IMR-90 (cell line): ENCODE measurements around the gene TMEM231. TPM values are rescaled to one million over a fixed set of nuclear protein-coding genes. Genes with fewer than 3 reads are reported as not detected.

Experiments
- ATAC-seq: fragments of 200-7000 bp; cut with Tn5 transposase; 2 replicates; pipeline ENCODE4 v1.9.1; 2020; ENCODE audit warnings: low read depth, mild to moderate bottlenecking, moderate library complexity
- BruUV-seq: library from RNA; stranded (reverse); fragments of 400-500 nt; replicated peaks from 2 replicates; lab custom pipeline; 2021; lab: Mats Ljungman, UMichigan
- CTCF ChIA-PET: fragments of 300-600 bp; formaldehyde crosslinking; extraction: SDS; loops from one replicate; lab custom pipeline; 2021; ENCODE audit warnings: antibody characterized with exemption; lab: Yijun Ruan, JAX
- POLR2A ChIA-PET: fragments of 300-600 bp; sonication (Branson Sonifier 250); formaldehyde crosslinking; loops from one replicate; lab custom pipeline; 2022; ENCODE audit warnings: antibody characterized with exemption; ENCODE audit not compliant: unreplicated experiment; lab: Charles Lee
- DNase-seq: peaks from one replicate; pipeline ENCODE4 v3.0.0; 2013
- H2AFZ ChIP-seq: replicated peaks from 2 replicates; pipeline ENCODE3; 2013; ENCODE audit warnings: low read length, mild to moderate bottlenecking; ENCODE audit not compliant: poor library complexity
- H2AK5ac ChIP-seq: 2 replicates; pipeline ENCODE4 v1.6.1; 2013; ENCODE audit warnings: low read depth, low read length, inconsistent platforms
- H2AK9ac ChIP-seq: replicated peaks from 2 replicates; pipeline ENCODE3; 2013; ENCODE audit warnings: mild to moderate bottlenecking, low read depth, low read length, moderate library complexity; ENCODE audit not compliant: poor library complexity
- H2BK120ac ChIP-seq: 2 replicates; pipeline ENCODE4 v1.6.1; 2013; ENCODE audit warnings: low read depth, low read length, inconsistent platforms
- H2BK15ac ChIP-seq: 3 replicates; pipeline ENCODE4 v1.6.1; 2013; ENCODE audit warnings: low read depth, low read length, inconsistent platforms
- H2BK20ac ChIP-seq: 2 replicates; pipeline ENCODE4 v1.6.1; 2013; ENCODE audit warnings: low read depth, mild to moderate bottlenecking, inconsistent platforms, low read length, moderate library complexity
- H2BK5ac ChIP-seq: 2 replicates; pipeline ENCODE4 v1.6.1; 2013; ENCODE audit warnings: mild to moderate bottlenecking, low read depth, low read length, inconsistent platforms; ENCODE audit not compliant: poor library complexity, severe bottlenecking
- H3K14ac ChIP-seq: replicated peaks from 2 replicates; pipeline ENCODE4 v1.6.1; 2013; ENCODE audit warnings: low read depth, low read length, inconsistent platforms
- H3K18ac ChIP-seq: 2 replicates; pipeline ENCODE4 v1.6.1; 2013; ENCODE audit warnings: low read depth, low read length, control low read depth
- H3K23ac ChIP-seq: 2 replicates; pipeline ENCODE4 v1.6.1; 2013; ENCODE audit warnings: low read depth, low read length, inconsistent platforms
- H3K27ac ChIP-seq: 2 replicates; pipeline ENCODE4 v1.5.1; 2013; ENCODE audit warnings: mild to moderate bottlenecking, control low read depth, low read length; ENCODE audit not compliant: insufficient read depth
- H3K27me3 ChIP-seq: 2 replicates; pipeline ENCODE4 v1.6.1; 2013; ENCODE audit warnings: low read length; ENCODE audit not compliant: control insufficient read depth, insufficient read depth
- H3K36me3 ChIP-seq: 2 replicates; pipeline ENCODE4 v1.6.1; 2013; ENCODE audit warnings: low read length, mixed read lengths; ENCODE audit not compliant: control insufficient read depth, insufficient read depth
- H3K4ac ChIP-seq: 2 replicates; pipeline ENCODE4 v1.6.1; 2013; ENCODE audit warnings: low read depth, low read length, inconsistent platforms
- H3K4me1 ChIP-seq: 2 replicates; pipeline ENCODE4 v1.6.1; 2013; ENCODE audit warnings: low read length, mixed read lengths; ENCODE audit not compliant: control insufficient read depth, insufficient read depth
- H3K4me2 ChIP-seq: 2 replicates; pipeline ENCODE4 v1.6.1; 2013; ENCODE audit warnings: low read depth, mild to moderate bottlenecking, control low read depth, low read length, moderate library complexity
- H3K4me3 ChIP-seq: 2 replicates; pipeline ENCODE4 v1.5.1; 2013; ENCODE audit warnings: low read depth, mild to moderate bottlenecking, control low read depth, low read length, moderate library complexity; ENCODE audit not compliant: insufficient read depth
- H3K56ac ChIP-seq: 2 replicates; pipeline ENCODE4 v1.6.1; 2013; ENCODE audit warnings: low read length, inconsistent platforms; ENCODE audit not compliant: insufficient read depth; ENCODE audit errors: extremely low read depth
- H3K79me1 ChIP-seq, 2 experiments: 2 replicates each; pipeline ENCODE4 v1.6.1; 2013; ENCODE audit warnings: low read length in 2 of 2, inconsistent platforms in 1 of 2, low read depth in 1 of 2
- H3K9ac ChIP-seq: 2 replicates; pipeline ENCODE4 v1.6.1; 2013; ENCODE audit warnings: low read depth, low read length, control low read depth
- H3K9me1 ChIP-seq: 2 replicates; pipeline ENCODE4 v1.6.1; 2013; ENCODE audit warnings: low read length, inconsistent platforms; ENCODE audit not compliant: insufficient read depth
- H3K9me3 ChIP-seq: 2 replicates; pipeline ENCODE4 v1.6.1; 2013; ENCODE audit warnings: low read length; ENCODE audit not compliant: control insufficient read depth, insufficient read depth
- H4K20me1 ChIP-seq: 2 replicates; pipeline ENCODE4 v1.6.1; 2013; ENCODE audit warnings: low read length, inconsistent platforms; ENCODE audit not compliant: insufficient read depth
- H4K5ac ChIP-seq: 2 replicates; pipeline ENCODE4 v1.6.1; 2013; ENCODE audit warnings: mild to moderate bottlenecking, low read depth, low read length, control low read depth
- H4K8ac ChIP-seq, 2 experiments: 2 replicates each; pipeline ENCODE4 v1.6.1; 2013; ENCODE audit warnings: low read depth in 2 of 2, low read length in 2 of 2, control low read depth in 1 of 2, inconsistent platforms in 1 of 2
- H4K91ac ChIP-seq: 2 replicates; pipeline ENCODE4 v1.6.1; 2013; ENCODE audit warnings: low read depth, low read length, inconsistent platforms; ENCODE audit not compliant: insufficient read depth
- BHLHE40 ChIP-seq: fragments of 150-350 bp; IDR thresholded peaks from 2 replicates; pipeline ENCODE4 v1.6.1; 2016; ENCODE audit warnings: mild to moderate bottlenecking, low read depth, low read length
- MAFK ChIP-seq: IDR thresholded peaks from 2 replicates; pipeline ENCODE4 v1.6.1; 2012; ENCODE audit warnings: low read depth, low read length, improper control_type of control experiment
- NFE2L2 ChIP-seq: fragments of 150-350 bp; IDR thresholded peaks from 2 replicates; pipeline ENCODE4 v1.6.1; 2016; ENCODE audit warnings: low read depth, mild to moderate bottlenecking, low read length
- RCOR1 ChIP-seq: IDR thresholded peaks from 2 replicates; pipeline ENCODE4 v1.6.1; 2012; ENCODE audit warnings: mild to moderate bottlenecking, low read length, improper control_type of control experiment; ENCODE audit not compliant: insufficient replicate concordance
- USF2 ChIP-seq: fragments of 150-350 bp; IDR thresholded peaks from 2 replicates; pipeline ENCODE4 v1.6.1; 2017; ENCODE audit warnings: mild to moderate bottlenecking, antibody characterized with exemption, low read length, low read depth
- WGBS, 2 experiments: methylation state at CpG; one replicate each; pipeline versions ENCODE4 v1.1.5 to v1.1.7; 2013; ENCODE audit warnings: missing lambda C conversion rate in 2 of 2; ENCODE audit not compliant: insufficient read length in 1 of 2; ENCODE audit errors: extremely low coverage in 2 of 2; 5-methylcytosine and 5-hydroxymethylcytosine counted together
- dilution Hi-C: fragments of 300-500 bp; cut with HindIII; formaldehyde crosslinking; loops from one replicate; pipeline ENCODE4 v1.14.3; 2018; ENCODE audit warnings: low sequenced_read_pairs; ENCODE audit not compliant: unreplicated experiment
- in situ Hi-C: fragments of 300-500 bp; cut with MboI; formaldehyde crosslinking; loops from 3 replicates; pipeline ENCODE4 v1.14.3; 2019; ENCODE audit warnings: low sequenced_read_pairs, inconsistent platforms, mixed read lengths
- intact Hi-C: fragments of 100-400 bp; cut with micrococcal nuclease; formaldehyde crosslinking; loops from 2 replicates; pipeline ENCODE4 v1.10.0; 2022
- polyA plus RNA-seq, 3 experiments: library from polyadenylated mRNA; depleted of rRNA; stranded (reverse); fragments of >200 nt; gene quantifications; 2 replicates each; pipeline ENCODE4 v1.2.3, GENCODE V29; 2012; ENCODE audit warnings: low replicate concordance in 1 of 3
- total RNA-seq: library from RNA; depleted of rRNA; stranded (reverse); fragments of >200 nt; gene quantifications from 2 replicates; pipeline ENCODE4 v1.2.3, GENCODE V29; 2012

The TMEM231 gene
- total and polyA plus RNA-seq, 2 of the 4 experiments (the other 2 are of a cell fraction) = 10.6 to 15.4 TPM

GRCh38 chr16:75578725-75579124 is 22.7 kb upstream of the TMEM231 start:
- H3K4me2 ChIP-seq = no peak overlapping the region
- in situ Hi-C loops = loop anchor here (25.0 kb wide), 1 partner anchor 366 kb away; the partner anchor contains the start of genes CTRB1 and CTRB2

More at GRCh38 chr16:75578725-75579124, 22.7 kb upstream of the TMEM231 start:
- Histone ChIP-seq H3K4me3 (no peak overlapping the region), H2AK9ac (no peak overlapping the region), H3K79me1 (peaks cover 0 to 19% of the 10 kb centered on the region in 2 experiments; a peak in 3 of 4 replicates), H4K20me1 (no peaks in the 10 kb centered on the region), H4K91ac (no peak overlapping the region), H3K4ac (no peak overlapping the region), H3K27me3 (no peaks in the 10 kb centered on the region), H2BK20ac (no peak overlapping the region), H2BK120ac (no peak overlapping the region), H3K56ac (no peak overlapping the region), H3K9ac (no peak overlapping the region), H3K4me1 (no peaks in the 10 kb centered on the region), H3K23ac (no peak overlapping the region), H3K14ac (no peak overlapping the region), H2AFZ (no peak overlapping the region), H2AK5ac (no peak overlapping the region), H3K18ac (no peak overlapping the region), H3K27ac (no peak overlapping the region), H3K9me1 (peaks cover 3% of the 10 kb centered on the region; the same call in 1 of the 2 replicates), H3K9me3 (no peaks in the 10 kb centered on the region), H3K36me3 (peaks cover 40% of the 10 kb centered on the region), H2BK15ac (no peak overlapping the region), H2BK5ac (no peak overlapping the region), H4K5ac (no peak overlapping the region), H4K8ac (no peak overlapping the region)
- no TSS peak for BruUV-seq
- ChIA-PET CTCF (no interaction called here), POLR2A (no interaction called here)
- DNase-seq (no peak), ATAC-seq (no peak)
- dilution Hi-C loops = no loop called here
- no CpG with 5 or more reads among the region's 2 CpGs for WGBS, 2 experiments
- intact Hi-C loops = no loop called here
- TF ChIP-seq BHLHE40 (no peak), RCOR1 (no peak), USF2 (no peak), MAFK (no peak), NFE2L2 (no peak)
